ENCODE results near the gene MSH3.

The MSH3 gene

GRCh38 chr5:80920333-80920732 lies 265.9 kb downstream of the MSH3 start:
- DNase-seq: no peak

- DNase-seq: no peak
These were observed 266.6 kb downstream of the MSH3 start for GRCh38 chr5:80921026-80921425.

DNA sequence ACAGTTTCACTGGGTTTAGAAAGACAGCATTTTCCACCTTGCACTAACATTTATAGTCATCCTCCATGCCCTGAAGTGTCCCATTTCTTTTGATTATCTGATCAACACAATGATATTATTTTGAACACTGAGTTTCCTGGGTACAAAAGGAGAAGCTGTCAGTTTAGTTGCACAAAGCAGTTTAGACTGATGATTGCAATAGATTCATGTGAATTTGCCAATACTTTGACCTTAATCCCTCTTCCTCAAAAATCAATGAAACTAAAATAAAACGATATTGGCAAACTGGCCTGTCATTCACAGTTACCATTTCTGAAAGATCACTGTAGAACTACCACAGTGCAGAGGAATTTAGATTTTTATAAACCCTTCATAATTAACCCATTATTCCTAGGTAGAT lies 271.5 kb downstream of the MSH3 start:
- no peak for DNase-seq

Measured in COR-L47 (cell line).